SKM-1 (cell line): ENCODE data around the gene CFAP221.

Source experiments
- DNase-seq: peaks from one replicate; lab custom pipeline; 2025; ENCODE audit not compliant: unreplicated experiment; lab: John Stamatoyannopoulos, UW

Gene CFAP221

DNA sequence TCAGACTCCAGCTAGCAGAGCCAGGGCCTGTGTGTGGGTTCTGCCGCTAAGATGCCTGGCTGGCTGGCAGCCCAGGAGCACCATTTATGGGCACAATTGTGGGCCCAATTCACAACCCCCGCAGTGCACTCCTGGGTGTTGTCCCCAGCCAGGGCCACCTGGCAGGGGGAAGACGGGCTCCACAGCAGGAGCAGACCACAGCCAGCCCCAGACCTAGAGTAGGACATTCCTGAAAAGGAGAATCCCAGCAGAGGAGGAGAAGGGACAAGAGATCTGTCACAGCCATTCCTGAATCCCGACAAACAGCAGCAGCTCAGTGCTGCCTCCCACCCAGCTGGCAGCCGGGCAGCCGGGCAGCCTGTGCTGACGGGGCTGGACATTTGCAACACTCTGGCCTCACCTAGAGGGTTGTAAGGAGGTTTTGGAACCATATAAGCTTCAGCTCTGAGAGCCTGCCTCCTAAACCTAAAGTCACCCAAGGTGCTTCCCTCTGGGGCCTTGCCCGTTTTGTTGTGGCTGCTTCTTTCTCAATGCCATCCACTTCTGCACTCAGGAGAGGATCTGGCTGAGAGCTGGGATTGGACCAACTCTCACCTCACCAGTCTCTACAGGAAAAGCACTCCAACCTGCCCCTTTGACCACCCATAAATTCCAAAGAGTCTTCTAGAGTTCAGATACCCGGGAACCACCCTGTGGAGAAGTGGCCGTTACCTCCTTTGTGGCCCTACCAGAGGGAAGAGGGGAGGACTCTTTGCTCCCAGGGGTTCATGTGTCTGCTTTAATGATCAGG lies 130.7 kb downstream of the CFAP221 start:
- no peak for DNase-seq

DNA sequence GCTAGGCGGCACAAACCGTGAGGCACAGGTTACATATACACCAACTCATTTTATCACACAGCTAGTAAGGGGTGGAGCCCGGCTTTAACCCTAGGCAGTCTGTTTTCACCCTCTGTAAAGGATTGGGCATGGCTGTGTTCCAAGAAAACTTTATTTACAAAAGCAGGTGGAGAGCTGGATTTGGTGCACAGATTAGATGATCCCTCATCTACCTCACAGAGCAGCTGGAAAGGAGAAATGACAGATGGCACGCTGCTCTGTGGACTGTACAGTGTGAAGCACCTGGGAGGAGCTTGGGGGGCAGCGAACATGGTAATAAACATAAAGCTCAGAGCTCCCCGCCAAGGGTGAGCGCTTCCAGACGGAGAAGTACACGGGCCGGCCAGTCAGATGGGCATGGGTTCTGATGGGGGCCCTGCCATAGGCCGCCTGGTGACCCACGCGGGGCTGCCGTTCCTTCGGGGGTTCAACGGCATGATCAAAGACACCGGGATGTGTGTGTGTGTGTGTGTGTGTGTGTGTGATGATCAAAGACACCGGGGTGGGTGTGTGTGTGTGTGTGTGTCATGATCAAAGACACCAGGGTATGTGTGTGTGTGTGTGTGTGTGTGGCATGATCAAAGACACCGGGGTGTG lies 133.9 kb downstream of the CFAP221 start:
- DNase-seq: no peak

DNA sequence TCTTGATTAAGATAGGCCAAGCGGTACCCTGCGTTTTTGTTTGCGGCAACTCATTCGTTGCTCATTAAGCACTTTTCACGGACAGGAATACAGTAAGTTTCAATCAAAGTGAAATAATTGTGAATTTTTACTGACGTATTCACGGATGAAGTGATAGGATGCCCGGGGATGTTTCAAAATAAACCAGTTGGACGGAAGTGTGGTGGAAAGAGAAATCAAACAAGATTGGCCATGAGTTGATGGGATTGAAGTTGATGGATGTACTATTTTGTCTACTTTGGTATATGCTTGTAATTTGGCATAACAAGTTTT lies 135.2 kb downstream of the CFAP221 start:
- DNase-seq: no peak

DNA sequence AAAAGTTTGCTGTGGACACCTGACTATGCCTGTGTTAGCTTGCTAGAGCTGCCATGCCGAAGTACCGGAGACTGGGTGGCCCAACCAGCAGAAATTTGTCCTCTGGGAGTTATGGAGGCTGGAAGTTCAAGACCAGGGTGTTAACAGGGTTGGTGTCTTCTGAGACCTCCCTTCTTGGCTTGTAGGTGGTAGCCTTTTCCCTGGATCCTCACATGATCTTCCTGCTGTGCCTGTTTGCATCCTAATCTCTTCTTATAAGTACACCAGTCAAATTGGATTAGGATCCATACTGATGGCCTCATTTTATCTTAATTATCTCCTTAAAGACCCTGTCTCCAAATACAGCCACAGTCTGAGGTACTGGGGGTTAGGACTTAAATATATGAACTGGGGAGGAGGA lies 135.6 kb downstream of the CFAP221 start:
- no peak for DNase-seq

DNA sequence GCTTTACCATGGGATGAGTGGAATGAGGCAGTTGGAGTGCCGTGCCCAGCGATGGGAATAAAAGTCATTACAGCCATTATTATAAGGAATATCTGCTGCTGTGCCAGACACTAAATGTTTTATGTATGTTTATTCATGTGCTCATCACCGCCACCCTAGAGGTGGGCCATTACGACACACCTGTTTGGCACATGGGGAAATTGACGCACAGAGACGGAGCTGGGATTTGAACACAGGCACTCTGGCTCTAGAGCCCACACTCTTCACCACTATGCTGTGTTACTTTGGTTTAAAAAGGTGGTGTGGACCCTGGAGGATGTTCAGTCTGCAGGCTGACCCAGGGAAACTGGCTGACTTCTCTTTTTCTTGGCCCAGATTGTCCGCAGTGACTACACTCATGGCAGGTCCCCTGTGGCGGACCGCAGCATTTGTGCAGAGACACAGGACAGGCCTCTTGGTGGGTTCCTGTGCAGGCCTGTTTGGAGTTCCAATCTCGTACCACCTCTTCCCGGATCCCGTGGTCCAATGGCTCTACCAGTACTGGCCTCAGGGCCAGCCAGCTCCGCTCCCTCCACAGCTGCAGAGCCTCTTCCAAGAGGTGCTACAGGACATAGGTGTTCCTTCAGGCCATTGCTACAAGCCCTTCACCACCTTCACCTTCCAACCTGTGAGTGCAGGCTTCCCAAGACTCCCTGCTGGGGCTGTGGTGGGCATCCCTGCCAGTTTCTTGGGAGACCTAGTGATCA lies 136.4 kb downstream of the CFAP221 start:
- DNase-seq: no peak

DNA sequence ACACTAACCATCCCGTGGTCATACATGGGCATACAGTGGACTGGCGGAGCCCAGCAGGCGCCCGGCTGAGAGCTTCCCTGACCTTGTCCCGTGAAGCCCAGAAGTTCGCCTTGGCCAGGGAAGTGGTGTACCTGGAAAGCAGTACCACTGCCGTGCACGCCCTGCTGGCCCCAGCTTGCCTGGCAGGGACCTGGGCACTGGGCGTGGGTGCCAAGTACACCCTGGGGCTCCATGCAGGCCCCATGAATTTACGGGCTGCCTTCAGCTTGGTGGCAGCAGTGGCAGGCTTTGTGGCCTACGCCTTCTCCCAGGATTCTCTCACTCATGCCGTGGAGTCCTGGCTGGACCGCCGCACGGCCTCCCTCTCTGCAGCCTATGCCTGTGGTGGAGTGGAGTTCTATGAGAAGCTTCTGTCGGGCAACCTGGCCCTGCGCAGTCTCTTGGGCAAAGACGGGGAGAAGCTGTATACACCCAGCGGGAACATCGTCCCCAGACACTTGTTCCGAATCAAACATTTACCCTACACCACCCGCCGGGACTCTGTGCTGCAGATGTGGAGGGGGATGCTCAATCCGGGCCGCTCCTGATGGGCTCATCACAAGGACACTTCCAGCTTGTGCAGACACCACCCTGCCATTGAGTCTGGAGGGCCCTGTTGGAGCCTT lies 137.1 kb downstream of the CFAP221 start:
- no peak for DNase-seq

DNA sequence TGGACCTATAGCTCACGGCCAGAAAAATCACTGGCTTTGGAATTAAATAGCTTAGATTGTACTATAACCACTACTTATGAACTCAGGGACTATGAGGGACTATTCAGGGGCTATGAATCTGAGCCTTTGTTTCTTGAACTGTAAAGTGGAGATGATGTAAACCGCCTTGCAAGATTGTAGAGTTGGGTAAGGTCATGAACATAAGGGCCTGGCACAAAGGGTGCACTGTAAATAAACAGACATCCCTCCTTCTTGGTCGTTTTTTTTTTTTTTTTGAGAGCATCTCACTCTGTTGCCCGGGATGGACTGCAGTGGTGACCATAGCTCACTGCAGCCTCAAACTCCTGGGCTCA lies 137.6 kb downstream of the CFAP221 start:
- DNase-seq: no peak

DNA sequence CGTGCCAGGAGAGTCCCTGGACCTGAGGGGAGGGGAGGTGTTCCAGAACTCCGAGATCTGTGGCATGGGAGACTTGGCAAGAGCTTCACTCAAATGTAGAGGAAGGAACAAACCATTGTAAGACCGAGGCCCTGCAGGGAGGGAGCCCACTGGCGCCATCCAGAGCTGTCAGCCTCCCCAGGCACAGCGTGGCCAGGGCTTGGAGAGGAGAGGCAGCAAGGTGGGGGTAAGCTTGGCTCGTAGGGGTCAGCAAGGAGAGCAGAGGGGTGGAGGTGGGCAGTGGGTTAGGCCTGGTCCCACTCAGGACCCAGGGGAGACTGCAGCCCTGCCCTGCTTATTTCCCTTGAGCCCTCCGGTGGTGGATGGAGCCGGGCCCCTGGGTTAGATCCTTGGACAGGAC lies 138.3 kb downstream of the CFAP221 start:
- DNase-seq: no peak

DNA sequence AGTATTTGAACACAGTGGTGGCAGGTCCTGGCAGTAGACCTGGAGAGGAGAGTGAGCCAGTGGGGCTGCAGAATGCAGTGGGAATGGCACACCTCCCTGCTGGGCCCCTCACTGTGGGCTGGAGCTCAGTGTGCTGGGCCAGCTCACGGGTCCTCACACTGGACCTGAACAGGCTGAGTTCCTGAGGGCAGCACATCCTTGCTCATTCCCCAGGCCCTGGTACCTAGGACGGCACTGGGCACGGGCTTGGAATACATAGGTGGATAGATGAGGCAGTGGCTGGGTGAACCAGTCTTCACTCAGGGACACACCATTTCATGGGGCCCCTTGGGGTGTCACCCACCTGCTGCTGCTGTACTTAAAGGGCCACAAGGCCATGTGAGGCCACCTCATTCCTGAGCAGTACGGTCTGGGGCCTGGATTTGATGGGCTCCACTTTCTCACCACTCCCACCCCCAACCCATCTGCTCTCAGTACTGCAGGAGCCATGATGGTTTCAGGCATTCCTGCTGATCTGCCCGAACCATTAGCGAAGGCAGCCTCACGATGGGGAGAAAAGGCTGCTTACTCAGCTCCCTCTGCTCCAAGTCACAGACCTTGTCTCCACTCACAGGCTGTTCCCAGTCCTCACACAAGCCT lies 138.9 kb downstream of the CFAP221 start:
- DNase-seq: no peak

DNA sequence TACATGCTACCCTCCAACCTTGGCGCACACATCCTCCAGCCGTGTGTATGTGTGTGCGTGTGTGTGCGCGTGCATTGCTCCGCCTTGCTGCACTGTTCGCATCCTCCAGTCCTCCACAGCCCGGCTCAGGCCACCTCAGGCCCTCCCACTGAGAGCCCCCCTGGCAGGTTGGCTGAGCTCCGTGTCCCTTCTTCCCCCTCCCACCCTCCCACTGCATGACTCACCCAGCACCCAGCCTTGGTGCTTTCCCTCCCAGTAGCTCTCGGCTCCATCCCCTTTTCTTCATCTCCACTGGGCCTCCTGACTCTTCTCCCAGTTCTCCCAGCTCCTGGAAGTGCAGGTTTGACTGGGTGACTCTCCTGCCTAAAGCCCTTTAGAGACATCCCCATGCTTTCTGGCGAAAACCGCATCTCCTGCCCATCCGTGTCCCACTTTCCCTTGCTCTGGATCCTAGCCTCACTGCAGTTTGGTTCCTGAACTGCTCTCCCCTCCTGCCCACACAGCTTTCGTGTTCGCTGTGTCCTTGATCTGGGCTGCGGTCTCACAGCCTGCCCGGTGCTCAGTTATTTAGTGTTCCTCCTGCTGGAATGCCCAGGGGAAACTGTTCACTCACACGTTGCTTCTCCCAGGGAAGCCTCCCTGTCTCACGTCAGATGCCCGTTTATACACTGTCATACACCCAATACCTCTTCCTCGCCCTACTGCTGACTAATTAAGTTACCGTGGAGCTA lies 139.6 kb downstream of the CFAP221 start:
- no peak for DNase-seq

DNA sequence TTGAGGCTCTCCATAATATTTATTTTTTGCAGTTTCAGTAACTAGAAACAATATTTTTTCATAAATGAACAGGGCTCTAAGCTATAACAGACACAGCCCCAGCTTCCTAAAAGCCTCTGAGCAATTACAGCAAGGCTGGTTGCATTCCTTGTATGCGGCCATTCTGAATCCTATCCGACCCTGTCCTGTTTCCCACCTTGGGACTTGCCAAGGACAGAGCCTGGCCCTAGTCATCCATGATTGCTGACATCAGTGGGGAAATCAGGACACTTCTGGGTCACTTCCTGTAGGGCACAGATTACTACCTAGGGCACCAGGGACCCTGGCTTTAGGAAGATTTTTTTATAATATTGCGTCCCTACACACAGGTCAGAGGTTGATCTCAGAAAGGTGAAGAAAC lies 140.3 kb downstream of the CFAP221 start:
- DNase-seq: no peak

DNA sequence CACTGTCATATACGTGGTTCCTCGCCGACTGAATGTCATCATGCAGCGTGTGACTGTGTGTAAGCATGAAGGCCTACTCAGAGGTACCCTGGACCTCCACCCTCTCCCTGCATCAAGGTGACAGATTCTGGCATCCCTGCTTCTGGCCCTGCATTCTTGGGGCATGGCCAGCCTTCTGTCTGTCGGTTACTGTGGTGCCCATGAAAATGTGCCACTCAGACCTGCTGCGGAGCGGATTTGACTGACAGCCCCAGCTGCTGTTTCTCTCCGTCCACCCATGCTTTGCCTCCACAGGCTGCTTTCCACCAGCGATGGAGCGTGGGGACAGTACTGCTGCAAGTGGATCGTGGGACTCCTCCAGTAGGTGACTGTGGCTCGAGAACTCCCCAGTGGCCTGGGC lies 144.4 kb downstream of the CFAP221 start:
- DNase-seq: no peak

DNA sequence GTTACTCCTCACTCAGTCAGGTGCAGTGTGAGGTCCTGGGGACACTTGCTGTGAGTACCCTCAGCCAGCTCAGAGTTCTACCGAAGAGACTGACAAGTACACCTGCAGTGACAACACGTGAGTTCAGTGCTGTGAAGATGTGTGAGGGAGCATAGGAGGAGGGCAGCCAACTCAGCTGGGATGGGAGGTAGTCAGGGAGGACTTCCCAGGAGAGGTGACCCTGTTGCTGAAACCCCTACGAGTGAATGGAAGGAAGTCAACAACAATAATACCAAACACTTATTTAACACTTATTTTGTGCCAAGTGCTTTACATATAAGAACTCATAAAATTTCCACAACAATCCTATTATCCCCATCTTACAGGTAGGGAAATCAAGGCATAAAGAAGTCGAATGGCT lies 145.0 kb downstream of the CFAP221 start:
- no peak for DNase-seq

DNA sequence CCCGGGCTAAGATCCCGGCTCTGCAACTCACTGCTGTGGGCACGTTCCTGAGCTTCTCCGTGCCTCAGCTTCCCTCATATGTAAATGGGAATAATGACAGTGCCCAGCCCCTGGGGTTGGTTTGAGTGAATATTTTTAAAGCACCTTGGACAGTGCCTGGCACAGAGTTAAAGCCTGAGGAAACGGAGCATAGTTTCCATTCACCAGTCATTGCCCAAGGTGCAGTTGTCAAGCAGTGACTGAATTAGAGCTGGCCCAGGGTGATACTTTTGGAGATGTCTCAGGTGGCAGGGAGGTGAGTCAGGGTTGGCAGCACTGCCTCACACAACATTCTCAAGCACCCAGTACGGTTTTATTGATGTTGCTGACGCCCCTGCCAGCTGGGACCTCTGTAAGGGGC lies 146.9 kb downstream of the CFAP221 start:
- no peak for DNase-seq

DNA sequence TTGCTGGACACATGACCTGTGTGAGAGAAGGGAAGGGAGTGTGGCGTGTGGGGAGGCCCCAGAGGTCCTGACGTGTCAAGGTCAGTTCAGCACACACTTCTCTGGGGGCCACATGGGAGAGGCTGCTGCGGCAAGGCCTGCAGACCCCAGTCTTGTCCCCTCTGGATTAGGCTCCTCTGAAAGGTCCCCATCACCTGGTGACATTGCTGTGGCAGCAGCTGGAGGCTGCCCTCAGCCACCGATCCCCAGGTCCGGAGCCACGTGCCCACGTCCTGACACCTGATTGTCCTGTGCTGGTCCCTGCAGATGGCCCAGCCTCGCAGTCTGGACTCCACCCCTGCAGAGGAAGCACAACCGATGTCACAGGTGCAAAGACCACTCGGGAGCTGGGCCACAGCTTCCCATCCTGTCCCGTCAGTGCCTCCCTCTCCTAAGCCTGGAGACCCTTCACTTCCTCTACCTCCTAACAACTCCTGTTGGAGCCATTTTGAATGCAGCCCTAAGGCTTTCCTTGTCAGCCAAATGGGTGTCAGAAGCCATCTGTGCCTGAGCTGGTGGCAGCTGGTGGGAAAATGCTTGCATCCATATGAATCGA lies 147.5 kb downstream of the CFAP221 start:
- no peak for DNase-seq

DNA sequence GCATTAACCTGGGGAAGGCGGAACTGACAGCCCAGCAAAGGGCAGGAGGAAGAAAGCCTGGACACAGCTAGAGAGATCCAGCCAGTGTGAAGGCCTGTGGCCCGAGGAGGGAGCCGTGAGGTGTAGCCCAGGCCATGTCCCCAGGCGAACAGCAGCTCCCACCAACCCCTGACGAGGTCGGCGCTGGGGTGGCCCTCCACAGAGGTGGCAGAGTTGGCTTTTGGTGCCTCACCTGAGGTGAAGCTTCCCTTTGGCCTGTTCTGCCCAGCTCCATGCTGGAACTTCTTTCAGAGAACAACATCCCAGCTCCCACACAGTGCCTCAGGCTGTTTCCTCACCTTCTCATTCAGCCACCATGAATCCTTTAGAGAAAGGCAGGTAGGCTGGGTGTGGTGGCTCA lies 148.1 kb downstream of the CFAP221 start:
- no peak for DNase-seq

DNA sequence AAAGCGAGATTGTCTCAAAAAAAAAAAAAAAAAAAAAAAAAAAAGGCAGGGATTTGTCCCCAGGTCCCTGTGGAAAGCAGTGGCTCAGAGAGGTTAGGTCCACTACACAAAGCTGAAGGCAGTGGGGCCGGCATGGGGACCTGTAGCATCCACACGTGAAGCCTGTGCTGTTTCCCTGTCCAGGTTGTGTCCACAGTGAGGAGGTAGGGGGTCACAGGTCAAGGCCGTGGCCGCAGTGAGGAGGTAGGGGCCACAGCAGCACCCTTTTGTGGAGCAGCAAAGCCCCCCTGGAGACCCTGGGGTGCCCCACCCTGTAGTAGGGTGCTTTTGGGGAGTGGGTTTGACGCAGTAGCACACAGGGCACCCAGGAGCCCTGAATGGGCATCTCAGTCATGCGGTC lies 148.7 kb downstream of the CFAP221 start:
- no peak for DNase-seq

DNA sequence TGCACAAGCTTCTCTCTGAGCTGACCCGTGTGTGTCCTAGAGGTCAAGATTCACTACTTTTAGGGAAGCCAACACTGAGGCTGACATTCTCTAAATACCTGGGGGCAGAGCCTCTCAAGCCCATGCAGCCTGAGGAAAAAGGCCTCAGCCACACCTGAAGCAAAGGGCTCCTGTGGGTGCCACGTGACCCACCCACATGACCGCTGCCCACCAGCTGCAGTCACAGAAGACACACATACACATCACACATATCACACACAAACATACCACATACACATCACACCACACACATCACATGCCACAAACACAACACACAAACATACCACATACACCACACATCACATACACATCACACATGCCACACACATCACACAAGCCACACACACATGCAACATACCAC lies 149.3 kb downstream of the CFAP221 start:
- DNase-seq: no peak

DNA sequence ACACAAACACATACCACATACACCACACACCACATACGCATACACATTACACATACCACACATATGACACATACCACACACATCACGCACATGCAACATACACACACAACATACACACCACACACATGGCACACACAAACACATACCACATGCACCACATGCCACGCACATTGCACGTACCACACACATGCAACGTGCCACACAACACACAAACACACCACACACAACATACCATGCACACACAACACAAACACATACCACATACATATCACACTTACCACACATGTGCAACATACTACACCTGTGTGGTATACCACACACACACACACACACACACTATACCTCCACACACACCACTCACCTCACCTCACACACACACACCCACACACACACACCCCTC lies 149.7 kb downstream of the CFAP221 start:
- DNase-seq: no peak

DNA sequence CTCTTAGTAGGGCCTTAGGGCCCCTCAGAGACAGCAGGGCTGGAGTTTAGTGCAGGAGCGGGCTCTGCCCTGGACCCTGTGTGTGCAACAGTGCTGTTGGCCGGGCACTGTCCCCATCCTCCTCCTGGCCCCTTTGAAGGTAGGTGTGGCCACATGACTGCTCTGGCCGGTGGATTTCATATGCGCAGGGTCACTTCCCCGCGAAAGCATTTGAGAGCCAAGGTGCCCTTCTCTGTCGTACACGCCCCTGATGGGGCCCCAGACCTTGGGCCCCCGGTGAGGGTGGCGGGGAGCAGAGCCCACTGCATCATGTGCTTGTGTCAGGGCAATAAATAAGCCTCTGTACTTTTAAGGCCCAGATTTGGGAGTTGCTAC lies 150.2 kb downstream of the CFAP221 start:
- DNase-seq: no peak
